GM18909 (cell line): Measurements from ENCODE around the gene DOCK10.

ENCODE experiments used
- ATAC-seq: cut with Tn5 transposase; IDR thresholded peaks from one replicate; pipeline ENCODE4 v1.9.1; 2021; ENCODE audit warnings: mild to moderate bottlenecking; ENCODE audit not compliant: unreplicated experiment, poor library complexity

Gene DOCK10

GRCh38 chr2:224847961-224848850 lies 194.1 kb downstream of the DOCK10 start:
- no peak for ATAC-seq

DNA sequence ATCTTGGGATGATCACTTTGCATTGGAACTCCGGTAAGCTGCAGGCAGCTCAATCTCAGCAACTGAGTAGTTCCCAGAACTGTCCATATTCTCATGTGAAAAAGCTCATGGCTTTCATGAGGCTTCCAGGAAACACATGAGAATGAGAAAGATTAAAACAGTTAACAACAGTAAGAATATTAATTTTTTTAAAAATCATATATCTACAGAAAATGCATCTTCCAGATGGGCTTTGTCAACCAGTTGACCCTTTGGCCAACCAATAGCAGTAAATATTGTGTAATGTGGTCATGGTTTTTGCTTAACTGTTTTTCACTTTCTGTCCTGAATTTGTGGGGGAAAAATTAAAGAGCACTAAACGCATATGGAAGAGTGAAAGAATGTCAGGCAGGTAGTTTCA lies 194.9 kb downstream of the DOCK10 start:
- no peak for ATAC-seq

- ATAC-seq, result no peak
These were observed 195.6 kb downstream of the DOCK10 start for GRCh38 chr2:224846686-224847085.

DNA sequence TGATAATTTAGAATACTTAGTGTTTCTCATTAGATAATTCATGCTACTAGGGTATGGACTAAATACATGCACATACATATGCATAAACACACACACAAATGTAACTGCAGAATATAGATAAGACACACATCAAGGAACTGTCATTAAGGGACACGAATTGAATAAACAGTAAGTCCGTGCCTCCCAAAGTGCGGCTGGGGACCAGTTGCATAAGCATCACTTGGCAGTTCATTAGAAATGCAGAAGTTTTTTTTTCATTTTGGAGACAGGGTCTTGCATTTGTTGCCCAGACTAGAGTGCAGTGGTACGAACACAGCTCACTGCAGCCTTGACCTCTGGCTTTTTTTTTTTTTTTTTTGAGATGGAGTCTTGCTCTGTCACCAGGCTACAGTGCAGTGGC lies 196.1 kb downstream of the DOCK10 start:
- ATAC-seq, result no peak

DNA sequence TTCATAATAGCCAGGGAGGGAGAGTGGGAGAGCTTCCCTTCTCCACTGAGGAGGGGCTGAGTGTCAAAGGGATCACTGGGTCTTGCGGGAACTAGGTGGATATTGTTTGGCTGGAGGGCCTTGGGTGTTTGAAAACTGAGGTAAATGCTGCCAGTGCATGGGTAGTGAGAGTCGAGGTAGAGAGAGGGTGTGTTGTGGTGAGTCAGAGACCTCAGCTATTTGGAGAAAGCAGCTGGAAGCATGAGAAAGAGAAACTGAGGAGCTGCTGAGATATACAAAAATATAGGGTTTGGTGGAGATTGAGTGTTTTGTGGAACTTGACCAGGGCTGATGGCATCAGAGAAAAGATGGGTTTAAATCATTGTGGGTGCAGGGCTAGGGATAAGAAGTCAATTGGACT lies 199.1 kb downstream of the DOCK10 start:
- ATAC-seq, result no peak

DNA sequence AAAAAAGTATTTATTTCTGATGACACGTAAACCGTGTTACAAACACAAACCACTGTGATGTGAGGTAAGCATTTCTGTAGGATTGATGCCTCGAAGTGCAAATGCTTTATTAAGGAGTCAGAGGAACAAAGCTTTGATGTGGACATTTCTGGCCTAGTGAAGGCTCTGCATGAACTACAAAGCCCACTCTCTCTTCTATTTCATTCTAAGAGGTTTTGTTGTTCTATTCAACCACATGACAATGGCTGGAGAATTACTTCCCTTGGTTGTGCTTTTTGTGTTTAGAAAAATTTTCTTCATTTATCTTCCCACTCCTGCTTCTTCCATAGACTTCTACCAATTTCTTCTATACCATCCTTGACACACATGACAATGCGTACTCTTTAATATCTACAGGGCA lies 200.4 kb downstream of the DOCK10 start:
- no peak for ATAC-seq

GRCh38 chr2:224838335-224838734 lies 203.9 kb downstream of the DOCK10 start:
- ATAC-seq, result no peak

- no peak for ATAC-seq
These were observed 204.7 kb downstream of the DOCK10 start for GRCh38 chr2:224837558-224837957.

DNA sequence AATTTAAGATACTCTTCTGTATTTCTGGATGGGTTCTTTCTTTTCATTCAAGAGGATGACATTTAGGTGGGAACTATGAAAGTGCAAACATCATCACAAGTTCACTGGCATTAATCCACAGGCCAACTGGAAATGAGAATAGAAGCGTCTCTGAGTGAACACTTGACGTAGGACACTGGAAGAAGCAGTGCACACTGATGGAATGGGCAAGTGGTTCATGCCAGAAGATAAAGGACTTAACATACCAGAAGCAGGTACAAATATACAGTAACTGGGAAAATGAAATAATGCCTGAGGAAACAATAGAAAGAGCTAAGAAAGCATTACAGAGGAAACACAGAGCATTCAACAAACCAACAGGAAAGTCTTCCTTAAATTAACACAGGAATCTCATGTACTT lies 205.2 kb downstream of the DOCK10 start:
- no peak for ATAC-seq

GRCh38 chr2:224836263-224836662 lies 206.0 kb downstream of the DOCK10 start:
- no peak for ATAC-seq

DNA sequence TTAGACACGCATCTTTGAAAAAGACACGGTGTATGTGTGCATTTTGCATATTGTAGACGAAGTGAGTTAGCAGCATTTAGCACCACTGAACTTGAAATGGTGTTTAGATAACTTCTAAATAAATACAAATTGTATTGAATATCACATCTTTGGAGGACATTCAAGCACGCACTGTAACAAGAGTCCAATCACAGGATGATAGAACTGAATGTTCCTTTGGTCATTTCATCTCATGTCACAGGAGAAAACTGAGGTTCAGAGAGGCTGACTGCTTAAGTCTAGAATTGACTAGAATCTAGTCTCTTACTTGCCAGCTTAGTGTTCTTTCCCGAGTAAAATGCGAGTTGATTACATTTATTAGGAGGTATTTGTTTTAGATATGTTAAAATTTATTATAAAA lies 206.9 kb downstream of the DOCK10 start:
- no peak for ATAC-seq

GRCh38 chr2:224833986-224834385 lies 208.3 kb downstream of the DOCK10 start:
- no peak for ATAC-seq

DNA sequence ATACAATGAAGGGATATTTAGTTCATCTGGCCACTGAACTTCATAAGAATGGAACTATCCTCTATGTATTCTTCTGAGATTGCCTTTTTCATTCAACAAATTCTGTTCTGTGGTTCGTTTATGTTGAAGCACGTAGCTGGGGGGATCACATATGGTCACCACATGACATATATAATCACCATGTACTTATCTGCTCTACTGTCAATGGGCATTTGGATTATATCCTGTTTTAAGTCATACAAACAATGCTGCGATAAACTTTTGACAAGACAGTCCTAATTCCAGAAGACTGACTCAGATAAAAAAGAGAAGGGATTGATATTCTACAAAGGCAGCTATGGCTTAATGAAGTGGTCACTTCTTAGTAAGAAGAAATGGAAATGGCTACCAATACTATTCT lies 210.1 kb downstream of the DOCK10 start:
- no peak for ATAC-seq

DNA sequence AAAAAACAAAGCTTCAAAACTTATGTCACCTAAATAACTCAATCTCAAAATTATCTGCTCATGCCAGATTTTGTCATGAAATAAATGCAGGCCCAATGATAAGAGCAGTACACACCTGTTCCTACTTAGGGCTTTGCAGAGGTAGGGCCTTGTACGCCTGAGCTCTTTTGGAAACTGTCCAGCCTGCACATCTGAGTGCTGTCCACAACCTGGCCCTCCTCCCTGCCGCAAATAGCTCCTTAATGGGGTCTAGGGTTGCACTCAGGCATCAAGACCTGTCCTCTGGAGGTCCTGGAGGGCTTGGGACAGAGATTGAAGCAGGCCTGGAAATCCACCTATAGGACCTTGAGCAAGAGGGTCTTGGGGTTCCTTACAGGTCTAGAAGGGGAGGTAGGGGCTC lies 210.7 kb downstream of the DOCK10 start:
- ATAC-seq, result no peak

DNA sequence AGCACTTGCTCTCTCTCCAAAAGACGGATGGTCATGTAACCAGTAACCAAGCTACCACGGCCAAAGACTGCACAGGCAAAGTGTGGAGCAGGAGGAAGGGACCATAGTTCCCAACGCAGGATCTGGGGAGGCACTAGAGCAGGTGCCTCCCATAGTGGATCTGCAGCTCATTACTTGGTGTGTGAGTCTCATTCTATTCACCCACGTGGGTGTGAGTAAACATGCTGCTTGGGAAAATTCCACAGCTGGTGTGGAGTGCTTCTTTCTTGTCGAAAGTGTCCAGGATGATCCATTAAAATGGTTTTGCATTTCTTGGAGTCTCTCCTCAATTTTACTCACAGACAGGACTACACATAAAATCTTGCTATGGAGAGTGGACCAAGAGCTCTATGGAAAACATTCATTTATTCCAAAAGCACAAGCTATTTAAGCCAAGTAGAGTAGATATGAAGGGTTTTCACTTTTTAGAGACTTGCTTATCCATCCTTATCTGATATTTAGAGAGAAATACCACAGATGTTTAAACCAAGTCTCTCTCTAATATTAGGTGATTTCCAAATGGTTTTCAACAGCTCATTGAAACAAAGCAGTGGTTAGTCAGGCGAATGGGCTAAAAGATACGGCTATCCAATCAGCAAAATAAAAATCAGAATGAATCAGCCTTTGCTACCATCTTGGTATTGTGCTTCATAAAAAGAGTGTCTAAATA lies 221.8 kb downstream of the DOCK10 start:
- no peak for ATAC-seq

GRCh38 chr2:224819075-224819474 lies 223.2 kb downstream of the DOCK10 start:
- no peak for ATAC-seq

DNA sequence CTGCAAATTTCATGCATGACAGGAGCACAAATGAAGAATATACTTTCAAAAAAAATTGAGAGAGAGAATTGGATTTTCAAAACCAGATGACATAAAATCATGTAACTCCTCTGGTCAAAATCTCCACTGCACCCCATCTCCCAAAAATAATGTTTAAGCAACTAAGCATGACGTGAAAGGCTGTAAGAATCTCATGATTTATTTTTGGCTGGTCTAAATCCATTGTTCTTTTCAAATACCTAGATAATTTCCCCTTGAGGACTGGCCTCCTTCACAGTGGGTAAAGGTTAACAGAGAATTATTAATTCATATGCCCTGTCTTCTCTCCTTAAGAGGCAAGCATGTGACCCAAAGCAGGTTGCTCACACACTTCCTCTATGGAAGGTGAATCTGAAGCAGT lies 224.6 kb downstream of the DOCK10 start:
- ATAC-seq, result no peak

- ATAC-seq, result no peak
These were observed 225.5 kb downstream of the DOCK10 start for GRCh38 chr2:224816816-224817215.

DNA sequence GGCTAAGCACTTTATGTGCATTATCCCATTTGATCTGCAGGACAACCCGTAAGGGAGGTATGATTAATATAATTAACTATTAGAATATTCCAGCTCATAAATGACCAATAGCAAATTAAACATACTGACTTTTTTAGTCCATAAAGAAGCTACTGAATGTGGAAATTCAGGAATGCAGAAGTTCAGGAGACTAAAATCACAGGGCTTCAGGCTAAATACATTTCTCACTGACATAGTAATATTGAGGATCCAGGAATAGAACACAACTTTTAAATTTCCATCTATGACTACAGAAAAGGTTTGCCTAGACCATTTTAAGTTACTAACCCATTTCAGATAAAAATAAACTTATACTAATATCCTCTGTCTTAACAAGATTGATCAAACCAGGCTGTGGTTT lies 228.7 kb downstream of the DOCK10 start:
- ATAC-seq, result no peak

DNA sequence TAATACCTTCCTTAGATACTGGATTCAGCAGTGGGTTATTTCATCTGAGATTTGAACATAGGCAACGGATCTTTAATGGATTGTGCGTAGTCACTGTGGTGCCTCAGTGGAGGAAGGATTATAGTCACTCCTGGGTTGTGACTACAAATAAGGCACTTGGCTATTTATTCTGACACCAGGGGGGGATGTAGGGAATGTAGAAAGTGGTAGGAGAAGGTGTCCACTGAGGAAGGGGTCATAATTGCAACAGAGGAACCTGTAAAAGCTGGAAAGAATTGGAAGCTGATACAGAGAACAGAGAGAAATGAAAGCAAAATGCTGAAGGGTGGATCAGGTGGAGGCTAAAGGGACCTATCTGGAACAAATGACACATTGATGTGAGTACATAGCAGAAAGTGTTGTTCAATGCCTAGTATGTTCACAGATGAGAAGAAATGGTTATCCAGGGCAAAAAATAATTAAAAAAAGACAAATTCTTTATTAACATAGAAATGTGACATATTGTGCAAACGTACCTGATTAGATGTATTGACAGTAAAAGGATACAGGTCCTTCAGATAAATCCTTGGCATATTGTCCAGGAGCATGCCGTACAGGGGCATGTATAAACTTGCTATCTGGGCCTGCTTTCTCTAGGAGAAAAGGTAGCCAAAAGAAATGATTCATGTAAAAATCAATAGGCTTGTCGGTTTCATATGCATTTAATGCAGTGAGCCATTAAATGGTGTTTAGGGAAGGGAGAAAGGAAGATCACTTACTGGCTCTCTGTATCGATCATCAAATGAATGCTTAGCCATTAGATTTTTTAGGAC lies 234.9 kb downstream of the DOCK10 start:
- ATAC-seq, result no peak

DNA sequence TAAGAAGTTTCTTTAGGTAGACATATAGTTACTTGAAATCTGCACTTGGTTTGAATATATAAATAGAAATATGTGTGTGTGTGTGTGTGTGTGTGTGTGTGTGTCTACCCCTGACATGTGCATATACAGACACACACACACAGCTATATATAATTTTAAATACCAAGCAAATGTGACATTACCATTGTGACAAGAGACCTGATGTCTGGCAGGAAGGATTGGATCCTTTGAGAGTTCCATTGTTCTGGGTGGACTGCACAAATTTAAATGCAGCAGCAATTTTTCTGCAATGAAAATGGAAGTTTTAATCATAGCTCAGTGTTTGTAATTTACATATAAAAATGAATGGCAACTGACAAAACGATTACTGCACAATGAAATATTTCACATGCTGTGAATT lies 238.3 kb downstream of the DOCK10 start:
- no peak for ATAC-seq
